Natural killer cell (primary cell): ENCODE data around the gene C10orf67. TPM values are rescaled to one million over a fixed set of nuclear protein-coding genes. Genes with fewer than 3 reads are reported as not detected.

ENCODE experiments used
- ATAC-seq, 3 donors: fragments of 150-1000 bp in 2 of 3; fragments of 200-7000 bp in 1 of 3; cut with Tn5 transposase; 1 replicate in 1 of 3; 2 replicates in 2 of 3; pipeline ENCODE4 v1.10.0; 2021; ENCODE audit warnings: mild to moderate bottlenecking in 2 of 3, moderate library complexity in 2 of 3
- DNase-seq, 2 donors: peaks; one replicate each; pipeline versions ENCODE4 v3.0.0 to v3.0.0-alpha.2; 2013 to 2021; ENCODE audit warnings: mixed read lengths in 1 of 2
- H3K27ac ChIP-seq: one replicate; pipeline ENCODE4 v1.5.1; 2013; ENCODE audit warnings: mild to moderate bottlenecking, low read length
- H3K27me3 ChIP-seq: one replicate; pipeline ENCODE4 v1.6.1; 2013; ENCODE audit warnings: low read length; ENCODE audit not compliant: control insufficient read depth, insufficient read depth
- H3K36me3 ChIP-seq: one replicate; pipeline ENCODE4 v1.6.1; 2013; ENCODE audit warnings: low read length; ENCODE audit not compliant: control insufficient read depth, insufficient read depth
- H3K4me1 ChIP-seq: one replicate; pipeline ENCODE4 v1.6.1; 2013; ENCODE audit warnings: low read length; ENCODE audit not compliant: control insufficient read depth, insufficient read depth
- H3K4me3 ChIP-seq: one replicate; pipeline ENCODE4 v1.5.1; 2013; ENCODE audit warnings: low read length
- H3K9me3 ChIP-seq: one replicate; pipeline ENCODE4 v1.6.1; 2013; ENCODE audit warnings: low read length; ENCODE audit not compliant: control insufficient read depth, insufficient read depth
- H3K27ac Mint-ChIP-seq, 2 donors: one replicate each; pipeline ENCODE4 v1.8.0; 2022; ENCODE audit warnings: mild to moderate bottlenecking in 2 of 2, mixed read lengths in 2 of 2, moderate library complexity in 1 of 2
- H3K27me3 Mint-ChIP-seq, 2 donors: one replicate each; pipeline ENCODE4 v1.8.0; 2022; ENCODE audit warnings: low read depth in 2 of 2, mixed read lengths in 2 of 2
- H3K36me3 Mint-ChIP-seq: one replicate; pipeline ENCODE4 v1.8.0; 2022; ENCODE audit warnings: mixed read lengths
- H3K4me1 Mint-ChIP-seq, 2 donors: one replicate each; pipeline ENCODE4 v1.8.0; 2022; ENCODE audit warnings: mixed read lengths in 2 of 2
- H3K4me3 Mint-ChIP-seq: one replicate; pipeline ENCODE4 v1.8.0; 2022; ENCODE audit warnings: mild to moderate bottlenecking, moderate library complexity, mixed read lengths
- H3K9me3 Mint-ChIP-seq, 2 donors: one replicate each; pipeline ENCODE4 v1.8.0; 2022; ENCODE audit warnings: mixed read lengths in 2 of 2
- WGBS: methylation state at CpG from one replicate; pipeline ENCODE4 v1.1.7; 2013; ENCODE audit warnings: missing lambda C conversion rate; ENCODE audit not compliant: insufficient coverage; 5-methylcytosine and 5-hydroxymethylcytosine counted together
- intact Hi-C: fragments of 100-400 bp; cut with micrococcal nuclease; formaldehyde crosslinking; loops from one replicate; pipeline ENCODE4 v1.14.2; 2022
- total RNA-seq, 4 donors: library from RNA; stranded (reverse); fragments of 120-200 nt in 1 of 4; gene quantifications; one replicate each; pipeline versions ENCODE4 v1.2.3 to v1.2.4, GENCODE V29; 2013 to 2022
- TF ChIP-seq, protein P1 (sequence below): fragments of 200-600 bp; IDR thresholded peaks from one replicate; pipeline ENCODE4 v1.8.0; 2022; ENCODE audit warnings: antibody characterized with exemption

Gene C10orf67
- total RNA-seq, 3 donors from 2014 or later (not counting 1 experiment from before 2014, with no cell fraction given): not detected

DNA sequence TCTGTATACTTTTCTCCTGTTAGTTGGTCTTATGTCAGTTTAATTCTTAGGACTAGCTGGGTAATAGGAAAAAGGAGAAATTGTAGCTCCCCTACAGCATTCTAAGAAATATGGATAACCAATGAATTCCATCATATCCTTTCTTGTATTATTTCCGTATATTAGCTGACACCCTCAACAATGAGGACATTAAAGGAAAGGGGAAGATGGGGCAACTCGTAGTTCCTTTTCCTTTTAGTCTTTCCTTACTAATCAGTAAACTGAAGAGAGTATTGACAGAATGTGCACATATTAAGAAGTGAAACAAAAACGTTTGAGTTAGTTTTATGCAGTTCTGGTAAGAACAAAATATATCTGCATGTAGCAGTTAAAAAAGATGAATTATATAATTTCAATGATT, 35.1 kb upstream of the C10orf67 start:
- intact Hi-C loops: no loop called here
- Mint-ChIP-seq H3K27ac (no peak overlapping the region), H3K4me3 (no peak overlapping the region), H3K36me3 (no peaks in the 10 kb centered on the region), H3K9me3 (peaks cover 0 to 2% of the 10 kb centered on the region in 2 donors), H3K27me3 (peaks cover 3 to 6% of the 10 kb centered on the region in 2 donors), H3K4me1 (no peaks in the 10 kb centered on the region)
- TF ChIP-seq, protein P1, sequence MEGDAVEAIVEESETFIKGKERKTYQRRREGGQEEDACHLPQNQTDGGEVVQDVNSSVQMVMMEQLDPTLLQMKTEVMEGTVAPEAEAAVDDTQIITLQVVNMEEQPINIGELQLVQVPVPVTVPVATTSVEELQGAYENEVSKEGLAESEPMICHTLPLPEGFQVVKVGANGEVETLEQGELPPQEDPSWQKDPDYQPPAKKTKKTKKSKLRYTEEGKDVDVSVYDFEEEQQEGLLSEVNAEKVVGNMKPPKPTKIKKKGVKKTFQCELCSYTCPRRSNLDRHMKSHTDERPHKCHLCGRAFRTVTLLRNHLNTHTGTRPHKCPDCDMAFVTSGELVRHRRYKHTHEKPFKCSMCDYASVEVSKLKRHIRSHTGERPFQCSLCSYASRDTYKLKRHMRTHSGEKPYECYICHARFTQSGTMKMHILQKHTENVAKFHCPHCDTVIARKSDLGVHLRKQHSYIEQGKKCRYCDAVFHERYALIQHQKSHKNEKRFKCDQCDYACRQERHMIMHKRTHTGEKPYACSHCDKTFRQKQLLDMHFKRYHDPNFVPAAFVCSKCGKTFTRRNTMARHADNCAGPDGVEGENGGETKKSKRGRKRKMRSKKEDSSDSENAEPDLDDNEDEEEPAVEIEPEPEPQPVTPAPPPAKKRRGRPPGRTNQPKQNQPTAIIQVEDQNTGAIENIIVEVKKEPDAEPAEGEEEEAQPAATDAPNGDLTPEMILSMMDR: no peak
- DNase-seq (no peak), ATAC-seq (no peak)
- WGBS: no CpG with 5 or more reads among the region's 3 CpGs
- Histone ChIP-seq H3K27me3 (no peaks in the 10 kb centered on the region), H3K27ac (no peak overlapping the region), H3K4me1 (no peaks in the 10 kb centered on the region), H3K36me3 (no peaks in the 10 kb centered on the region), H3K9me3 (no peaks in the 10 kb centered on the region), H3K4me3 (no peak overlapping the region)

DNA sequence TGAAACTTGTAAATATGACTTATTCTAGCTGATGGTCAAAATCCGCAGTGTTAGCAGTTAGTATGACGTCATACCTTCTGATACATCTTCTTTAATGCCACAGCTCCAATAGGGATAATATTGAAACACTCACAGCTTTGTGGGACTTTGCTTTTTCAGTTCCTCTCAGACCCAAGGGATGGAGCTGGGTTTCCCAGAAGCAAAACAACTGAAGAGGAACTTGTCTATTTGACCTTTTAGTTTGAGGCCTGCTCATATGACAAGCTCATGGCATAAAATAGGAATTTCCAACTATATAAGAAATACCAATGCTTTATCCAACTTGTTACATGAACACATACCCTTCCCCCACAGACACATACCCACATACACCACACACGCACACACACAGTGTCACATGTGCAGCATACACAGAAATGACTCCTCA, 31.6 kb upstream of the C10orf67 start:
- no peaks in the 10 kb centered on the region for H3K27me3 ChIP-seq
- TF ChIP-seq, protein P1: no peak
- no peak for ATAC-seq
- peaks cover 0 to 2% of the 10 kb centered on the region in 2 donors for H3K9me3 Mint-ChIP-seq
- H3K27ac Mint-ChIP-seq: no peak overlapping the region
- H3K36me3 Mint-ChIP-seq: no peaks in the 10 kb centered on the region
- DNase-seq: no peak
- no peaks in the 10 kb centered on the region for H3K36me3 ChIP-seq
- peaks cover 3 to 6% of the 10 kb centered on the region in 2 donors for H3K27me3 Mint-ChIP-seq
- H3K9me3 ChIP-seq: no peaks in the 10 kb centered on the region
- intact Hi-C loops: no loop called here
- H3K4me3 Mint-ChIP-seq: no peak overlapping the region
- H3K27ac ChIP-seq: no peak overlapping the region
- H3K4me3 ChIP-seq: no peak overlapping the region
- 100% methylated on average over 2 of the region's 3 CpGs for WGBS
- H3K4me1 Mint-ChIP-seq: no peaks in the 10 kb centered on the region
- no peaks in the 10 kb centered on the region for H3K4me1 ChIP-seq

DNA sequence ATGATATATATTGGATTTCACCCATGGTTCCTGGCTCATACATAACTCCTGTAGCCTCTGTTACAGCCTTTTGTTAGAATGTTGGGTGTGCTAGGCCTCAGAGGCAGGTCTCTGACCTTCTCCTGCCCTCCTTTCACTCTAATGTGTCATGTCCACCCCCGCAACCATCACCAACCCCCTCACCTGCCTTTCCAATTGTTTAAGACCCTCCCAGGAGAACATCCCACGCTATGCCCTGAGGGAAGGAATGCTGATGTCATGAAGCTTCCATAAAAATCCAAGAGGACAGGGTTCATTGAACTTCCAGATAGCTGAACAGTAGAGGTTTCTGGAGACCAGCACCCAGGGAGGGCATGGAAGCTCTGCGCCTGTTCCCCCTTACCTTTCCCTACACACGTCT, 30.8 kb upstream of the C10orf67 start:
- Histone ChIP-seq H3K27ac (no peak overlapping the region), H3K36me3 (no peaks in the 10 kb centered on the region), H3K4me1 (no peaks in the 10 kb centered on the region), H3K9me3 (no peaks in the 10 kb centered on the region), H3K4me3 (no peak overlapping the region), H3K27me3 (no peaks in the 10 kb centered on the region)
- 90% methylated on average over 4 of the region's 4 CpGs for WGBS
- intact Hi-C loops: no loop called here
- H3K36me3 Mint-ChIP-seq: no peaks in the 10 kb centered on the region
- no peaks in the 10 kb centered on the region for H3K9me3 Mint-ChIP-seq
- H3K27ac Mint-ChIP-seq: no peak overlapping the region
- H3K4me1 Mint-ChIP-seq: no peaks in the 10 kb centered on the region
- ATAC-seq (no peak), DNase-seq (no peak)
- H3K27me3 Mint-ChIP-seq: peaks cover 3 to 6% of the 10 kb centered on the region in 2 donors
- TF ChIP-seq, protein P1: no peak
- H3K4me3 Mint-ChIP-seq: no peak overlapping the region

DNA sequence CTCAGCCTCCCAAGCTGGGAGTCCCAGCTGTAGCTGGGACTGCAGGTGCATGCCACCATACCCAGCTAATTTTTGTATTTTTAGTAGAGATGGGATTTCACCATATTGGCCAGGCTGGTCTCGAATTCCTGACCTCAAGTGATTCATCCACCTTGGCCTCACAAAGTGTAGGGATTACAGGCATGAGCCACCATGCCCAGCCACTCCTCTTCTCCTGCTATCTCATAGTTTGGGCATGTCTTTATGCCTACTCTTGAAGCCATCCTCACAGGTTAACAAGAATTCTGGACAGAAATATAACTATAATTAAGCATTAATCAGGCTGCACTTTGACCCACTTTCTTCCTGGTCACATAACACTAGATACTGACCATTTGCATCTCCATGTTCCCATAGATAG, 28.6 kb upstream of the C10orf67 start:
- peaks cover 0 to 3% of the 10 kb centered on the region in 2 donors for H3K27me3 Mint-ChIP-seq
- no peak overlapping the region for H3K27ac Mint-ChIP-seq
- 62% methylated on average over 1 of the region's 1 CpG for WGBS
- H3K4me1 Mint-ChIP-seq: peaks cover 10 to 12% of the 10 kb centered on the region in 2 donors
- no peaks in the 10 kb centered on the region for H3K36me3 Mint-ChIP-seq
- no peaks in the 10 kb centered on the region for H3K9me3 Mint-ChIP-seq
- H3K27me3 ChIP-seq: no peaks in the 10 kb centered on the region
- H3K4me3 Mint-ChIP-seq: no peak overlapping the region
- peaks cover 3% of the 10 kb centered on the region for H3K4me1 ChIP-seq
- no peak for ATAC-seq
- H3K9me3 ChIP-seq: no peaks in the 10 kb centered on the region
- H3K4me3 ChIP-seq: no peak overlapping the region
- TF ChIP-seq, protein P1: no peak
- H3K36me3 ChIP-seq: no peaks in the 10 kb centered on the region
- intact Hi-C loops: no loop called here
- no peak overlapping the region for H3K27ac ChIP-seq
- DNase-seq: no peak
